Measurements from ENCODE around the gene INPP1.

INPP1 gene

GRCh38 chr2:190410166-190410565 is 66.8 kb downstream of the INPP1 start:
- no peak for DNase-seq (ENCODE audit: extremely low read depth, low read depth)
- TF ChIP-seq, protein P1, sequence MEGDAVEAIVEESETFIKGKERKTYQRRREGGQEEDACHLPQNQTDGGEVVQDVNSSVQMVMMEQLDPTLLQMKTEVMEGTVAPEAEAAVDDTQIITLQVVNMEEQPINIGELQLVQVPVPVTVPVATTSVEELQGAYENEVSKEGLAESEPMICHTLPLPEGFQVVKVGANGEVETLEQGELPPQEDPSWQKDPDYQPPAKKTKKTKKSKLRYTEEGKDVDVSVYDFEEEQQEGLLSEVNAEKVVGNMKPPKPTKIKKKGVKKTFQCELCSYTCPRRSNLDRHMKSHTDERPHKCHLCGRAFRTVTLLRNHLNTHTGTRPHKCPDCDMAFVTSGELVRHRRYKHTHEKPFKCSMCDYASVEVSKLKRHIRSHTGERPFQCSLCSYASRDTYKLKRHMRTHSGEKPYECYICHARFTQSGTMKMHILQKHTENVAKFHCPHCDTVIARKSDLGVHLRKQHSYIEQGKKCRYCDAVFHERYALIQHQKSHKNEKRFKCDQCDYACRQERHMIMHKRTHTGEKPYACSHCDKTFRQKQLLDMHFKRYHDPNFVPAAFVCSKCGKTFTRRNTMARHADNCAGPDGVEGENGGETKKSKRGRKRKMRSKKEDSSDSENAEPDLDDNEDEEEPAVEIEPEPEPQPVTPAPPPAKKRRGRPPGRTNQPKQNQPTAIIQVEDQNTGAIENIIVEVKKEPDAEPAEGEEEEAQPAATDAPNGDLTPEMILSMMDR (IDR thresholded peaks at IDR 0.05; ENCODE audit: low read depth, low read length, missing control alignments) = no peak

DNA sequence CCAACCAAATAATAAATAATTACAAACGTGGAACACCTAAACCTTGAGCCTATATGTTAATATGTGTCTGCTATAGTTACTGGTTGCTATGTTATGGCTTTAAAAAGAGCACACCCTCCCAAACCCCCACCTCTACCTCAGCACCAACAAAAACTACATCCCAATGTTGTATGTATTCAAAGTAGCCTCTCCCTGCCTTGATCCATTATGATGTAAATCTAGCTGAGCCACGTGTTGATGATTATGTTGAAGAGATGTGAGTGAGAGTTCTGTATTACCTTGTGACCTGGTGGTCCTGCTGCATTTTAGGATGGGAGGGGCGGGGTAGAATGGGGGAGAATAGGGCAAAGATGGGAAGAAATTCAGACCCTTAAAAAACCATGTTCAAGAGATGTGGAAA is 69.6 kb downstream of the INPP1 start:
- DNase-seq (ENCODE audit: extremely low read depth, low read depth) = no peak
- TF ChIP-seq, protein P1 (IDR thresholded peaks at IDR 0.05; ENCODE audit: low read depth, low read length, missing control alignments) = no peak
- H3K4me3 ChIP-seq (replicated peaks; ENCODE audit: low read depth, low read length) = no peak overlapping the region

More at GRCh38 chr2:190410166-190410565, 66.8 kb downstream of the INPP1 start:
- H3K4me3 ChIP-seq (replicated peaks; ENCODE audit: low read depth, low read length) = no peak overlapping the region

DNA sequence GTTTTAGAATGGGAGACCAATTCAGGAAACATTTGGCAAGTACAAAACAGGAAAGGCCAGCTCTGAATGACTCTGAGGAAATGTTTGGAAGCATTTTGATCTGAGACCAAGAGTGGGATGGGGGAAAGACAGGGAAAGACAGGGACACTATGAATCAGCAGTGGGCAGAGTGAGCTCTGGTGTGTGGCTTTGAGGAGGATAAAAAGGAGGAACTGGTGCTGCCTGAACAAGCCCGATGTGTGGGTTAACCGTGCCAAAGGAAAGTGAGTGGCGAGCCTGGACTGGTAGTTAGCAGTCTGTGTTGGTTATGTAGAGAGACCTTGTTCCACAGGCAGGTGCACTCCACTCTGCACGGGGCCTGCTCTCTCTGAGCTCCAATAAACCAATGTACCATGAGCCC is 70.0 kb downstream of the INPP1 start:
- no peak for DNase-seq (ENCODE audit: extremely low read depth, low read depth)
- H3K4me3 ChIP-seq (replicated peaks; ENCODE audit: low read depth, low read length) = no peak overlapping the region
- TF ChIP-seq, protein P1 (IDR thresholded peaks at IDR 0.05; ENCODE audit: low read depth, low read length, missing control alignments) = no peak

DNA sequence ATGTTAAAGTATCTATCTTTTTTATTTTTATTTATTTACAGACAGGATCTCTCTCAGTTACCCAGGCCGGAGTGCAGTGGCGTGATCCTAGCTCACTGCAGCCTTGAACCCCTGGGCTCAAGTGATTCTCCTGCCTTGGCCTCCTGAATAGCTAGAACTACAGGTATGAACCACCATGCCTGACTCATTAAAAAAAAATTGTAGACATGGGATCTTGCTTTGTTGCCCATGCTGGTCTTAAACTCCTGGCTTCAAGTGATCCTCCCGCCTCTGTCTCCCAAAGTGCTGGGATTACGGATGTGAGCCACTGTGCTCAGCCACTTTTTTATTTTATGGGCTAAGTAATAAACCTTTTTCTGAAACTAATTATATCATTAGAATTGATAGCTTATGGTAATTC is 71.9 kb downstream of the INPP1 start:
- H3K4me3 ChIP-seq (replicated peaks; ENCODE audit: low read depth, low read length) = no peak overlapping the region
- TF ChIP-seq, protein P1 (IDR thresholded peaks at IDR 0.05; ENCODE audit: low read depth, low read length, missing control alignments) = no peak
- no peak for DNase-seq (ENCODE audit: extremely low read depth, low read depth)

GRCh38 chr2:190415794-190416775 is 72.7 kb downstream of the INPP1 start:
- TF ChIP-seq, protein P1 (IDR thresholded peaks at IDR 0.05; ENCODE audit: low read depth, low read length, missing control alignments) = no peak
- DNase-seq (ENCODE audit: extremely low read depth, low read depth) = no peak

DNA sequence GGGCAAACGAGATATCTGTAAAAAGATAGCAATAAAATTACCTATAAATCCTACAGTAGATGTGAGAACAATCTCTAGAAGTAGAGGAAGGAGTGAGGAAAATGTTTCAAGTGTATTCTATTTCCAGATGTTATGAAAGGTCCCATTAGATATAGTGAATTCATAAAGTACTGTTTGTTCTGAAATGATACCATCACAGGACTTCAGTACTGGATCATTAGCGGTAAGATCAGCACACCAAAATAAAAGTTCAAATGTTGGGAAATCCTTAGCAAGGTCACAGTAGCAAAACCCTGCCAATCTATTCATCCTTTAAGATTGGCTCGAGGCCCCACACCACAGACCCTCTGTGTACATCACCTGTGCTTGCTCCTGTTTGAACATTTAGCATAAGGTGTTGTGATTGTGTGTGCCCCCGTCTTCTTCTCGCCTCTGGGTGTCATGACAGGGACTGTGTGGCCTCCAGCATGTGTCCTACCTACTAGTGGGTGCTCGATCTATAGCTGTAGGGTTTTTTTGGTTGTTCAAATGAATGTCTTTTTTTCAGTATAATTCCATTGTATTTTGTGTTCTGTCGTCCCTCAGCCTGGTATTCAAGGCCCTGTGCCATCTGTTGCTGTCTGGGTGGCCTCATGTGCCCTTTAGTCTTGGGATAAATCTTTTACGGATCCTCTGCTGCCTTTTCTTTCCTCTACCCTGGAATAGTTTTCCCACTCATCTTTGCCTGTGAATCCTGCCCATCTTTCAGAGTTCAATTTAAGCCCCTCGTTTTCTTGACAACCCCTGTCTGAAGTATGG is 73.9 kb downstream of the INPP1 start:
- TF ChIP-seq, protein P1 (IDR thresholded peaks at IDR 0.05; ENCODE audit: low read depth, low read length, missing control alignments) = no peak
- H3K4me3 ChIP-seq (replicated peaks; ENCODE audit: low read depth, low read length) = no peak overlapping the region
- no peak for DNase-seq (ENCODE audit: extremely low read depth, low read depth)

More at GRCh38 chr2:190415794-190416775, 72.7 kb downstream of the INPP1 start:
- H3K4me3 ChIP-seq (replicated peaks; ENCODE audit: low read depth, low read length) = no peak overlapping the region
